Measurements from ENCODE around the gene COL18A1.

GRCh38 chr21:45487891-45488600 is 83.1 kb downstream of the COL18A1 start:
- TF ChIP-seq POLR2A (conservative IDR thresholded peaks at IDR 0.05) = no peak
- TF ChIP-seq TSC22D4 (tag; IDR thresholded peaks at IDR 0.05) = no peak
- no peak for TF ChIP-seq ARID3A (IDR thresholded peaks at IDR 0.05; ENCODE audit: borderline replicate concordance, low read depth, low read length)
- no peak for TF ChIP-seq U2AF2 (optimal IDR thresholded peaks at IDR 0.05; ENCODE audit: low read depth, low read length)
- no peak for TF ChIP-seq EGR1 (conservative IDR thresholded peaks at IDR 0.05)
- TF ChIP-seq HDAC6 (IDR thresholded peaks at IDR 0.05; ENCODE audit: low read depth, low read length) = no peak
- no peak for TF ChIP-seq MEF2D (tag; conservative IDR thresholded peaks at IDR 0.05; ENCODE audit: low read depth)
- no peak for TF ChIP-seq E2F4 (CRISPR knock-in tag; IDR thresholded peaks at IDR 0.05; ENCODE audit: low read depth)
- TF ChIP-seq TFAP4 (CRISPR knock-in tag; IDR thresholded peaks at IDR 0.05; ENCODE audit: borderline replicate concordance) = no peak
- no peak for TF ChIP-seq CBX3 (IDR thresholded peaks at IDR 0.05; ENCODE audit: borderline replicate concordance in 1 of 2, low read length in 2 of 2)
